ENCODE measurements around the gene DUSP2.

DUSP2 gene

GRCh38 chr2:96128456-96128855, 16.8 kb downstream of the DUSP2 start:
- Histone ChIP-seq H3K4me2 (ENCODE audit: low read length) (no peak overlapping the region), H3K27me3 (ENCODE audit: insufficient read depth, low read length, poor library complexity) (no peaks in the 10 kb centered on the region), H4K5ac (ENCODE audit: low read length) (no peak overlapping the region), H3K56ac (ENCODE audit: low read length) (no peak overlapping the region), H3K18ac (ENCODE audit: low read length) (no peak overlapping the region), H3K23ac (ENCODE audit: low read length) (no peak overlapping the region), H4K8ac (ENCODE audit: low read depth, low read length) (no peak overlapping the region), H3K79me2 (ENCODE audit: control insufficient read depth, insufficient read depth, low read length) (no peaks in the 10 kb centered on the region), H3K79me1 (ENCODE audit: low read length) (no peaks in the 10 kb centered on the region), H2BK5ac (ENCODE audit: low read length) (no peak overlapping the region), H2BK15ac (replicated peaks; ENCODE audit: low read depth) (no peak overlapping the region), H2BK120ac (ENCODE audit: low read depth, low read length) (no peak overlapping the region), H3K4ac (ENCODE audit: low read depth, low read length) (no peak overlapping the region), H3K9ac (ENCODE audit: low read length) (no peak overlapping the region), H3K4me3 (ENCODE audit: low read length) (no peak overlapping the region), H3K36me3 (ENCODE audit: control insufficient read depth, insufficient read depth, low read length) (no peaks in the 10 kb centered on the region), H3K4me1 (ENCODE audit: control insufficient read depth, low read depth, low read length) (no peaks in the 10 kb centered on the region), H2AK5ac (ENCODE audit: low read length) (no peak overlapping the region), H3K27ac (ENCODE audit: low read depth, low read length) (no peak overlapping the region)
- DNase-seq, result no peak
- no CpG with 5 or more reads among the region's 6 CpGs for WGBS (ENCODE audit: extremely low coverage, insufficient coverage, low lambda C conversion rate)

DNA sequence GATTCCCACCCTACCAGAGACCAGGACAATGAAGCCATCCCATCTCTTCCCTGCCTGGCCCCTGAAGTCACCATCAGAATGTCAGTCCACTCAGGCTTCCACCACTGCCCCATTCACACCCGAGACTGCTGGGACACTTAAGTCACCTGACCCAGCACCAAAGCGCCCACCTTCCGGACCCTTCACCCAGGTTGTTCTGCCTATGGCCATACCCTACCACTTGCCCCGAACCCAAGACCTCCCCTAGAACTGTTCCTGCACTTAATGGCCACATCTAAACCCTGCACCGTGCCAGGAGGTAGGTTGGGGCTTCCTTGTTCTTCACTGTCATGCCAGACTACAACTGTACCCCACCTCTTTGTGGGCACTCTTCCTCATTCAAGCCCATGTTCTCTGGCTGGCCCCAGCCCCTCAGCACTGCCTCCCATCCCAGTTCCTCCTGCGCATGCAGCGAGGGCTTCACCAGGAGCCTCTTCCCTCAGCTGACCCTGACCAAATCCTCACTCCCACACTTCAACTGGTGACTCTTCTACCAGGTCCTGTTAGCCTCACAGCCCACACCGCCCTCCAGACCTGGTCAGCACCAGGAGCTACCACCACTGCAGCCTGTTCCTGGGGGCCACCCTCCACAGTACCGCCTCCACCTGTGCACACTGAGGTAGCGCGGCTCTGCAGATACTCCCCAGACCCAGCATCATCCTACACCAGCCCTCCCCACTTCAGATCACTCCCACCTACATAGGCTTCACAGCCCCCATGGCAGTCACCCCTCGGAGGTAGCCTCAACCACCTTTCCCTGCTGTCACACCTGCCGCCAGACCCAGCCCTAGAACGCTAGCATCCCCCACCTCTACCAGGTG, 20.6 kb downstream of the DUSP2 start:
- Histone ChIP-seq H4K8ac (ENCODE audit: low read depth, low read length) (no peak overlapping the region), H2BK120ac (ENCODE audit: low read depth, low read length) (no peak overlapping the region), H3K4me3 (ENCODE audit: low read length) (no peak overlapping the region), H3K27ac (ENCODE audit: low read depth, low read length) (no peak overlapping the region), H3K9ac (ENCODE audit: low read length) (no peak overlapping the region), H4K5ac (ENCODE audit: low read length) (no peak overlapping the region), H3K36me3 (ENCODE audit: control insufficient read depth, insufficient read depth, low read length) (no peaks in the 10 kb centered on the region), H3K4me1 (ENCODE audit: control insufficient read depth, low read depth, low read length) (no peaks in the 10 kb centered on the region), H3K79me1 (ENCODE audit: low read length) (no peaks in the 10 kb centered on the region), H3K56ac (ENCODE audit: low read length) (no peak overlapping the region), H3K23ac (ENCODE audit: low read length) (no peak overlapping the region), H2BK5ac (ENCODE audit: low read length) (no peak overlapping the region), H3K4me2 (ENCODE audit: low read length) (no peak overlapping the region), H3K18ac (ENCODE audit: low read length) (no peak overlapping the region), H2AK5ac (ENCODE audit: low read length) (no peak overlapping the region), H3K79me2 (ENCODE audit: control insufficient read depth, insufficient read depth, low read length) (no peaks in the 10 kb centered on the region), H3K4ac (ENCODE audit: low read depth, low read length) (no peak overlapping the region), H3K27me3 (ENCODE audit: insufficient read depth, low read length, poor library complexity) (no peaks in the 10 kb centered on the region), H2BK15ac (replicated peaks; ENCODE audit: low read depth) (no peak overlapping the region)
- no peak for DNase-seq
- WGBS (ENCODE audit: extremely low coverage, insufficient coverage, low lambda C conversion rate), result no CpG with 5 or more reads among the region's 14 CpGs

DNA sequence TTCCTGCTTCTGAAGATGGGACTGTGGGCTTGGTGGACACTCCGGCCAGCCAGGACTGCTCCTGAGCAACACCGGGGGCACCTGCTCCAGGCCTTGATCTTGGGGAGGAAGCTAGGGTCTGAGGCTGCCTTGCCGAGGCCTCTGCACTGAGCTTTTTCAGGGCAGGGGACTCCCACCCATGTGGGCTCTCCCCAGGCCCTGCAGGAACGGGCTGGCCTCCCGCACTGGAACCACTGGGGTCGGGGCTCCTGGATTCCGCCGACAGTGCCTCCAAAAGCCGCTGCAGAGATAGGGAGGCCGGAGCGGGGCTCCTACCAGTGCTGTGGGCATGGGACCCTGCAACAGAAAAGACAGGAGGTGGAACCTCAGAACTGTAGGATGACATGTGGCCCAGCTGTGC, 21.3 kb downstream of the DUSP2 start:
- Histone ChIP-seq H3K79me2 (ENCODE audit: control insufficient read depth, insufficient read depth, low read length) (no peaks in the 10 kb centered on the region), H3K36me3 (ENCODE audit: control insufficient read depth, insufficient read depth, low read length) (no peaks in the 10 kb centered on the region), H2AK5ac (ENCODE audit: low read length) (no peak overlapping the region), H2BK5ac (ENCODE audit: low read length) (no peak overlapping the region), H3K4me1 (ENCODE audit: control insufficient read depth, low read depth, low read length) (no peaks in the 10 kb centered on the region), H3K4me3 (ENCODE audit: low read length) (no peak overlapping the region), H3K27me3 (ENCODE audit: insufficient read depth, low read length, poor library complexity) (no peaks in the 10 kb centered on the region), H4K8ac (ENCODE audit: low read depth, low read length) (no peak overlapping the region), H3K4me2 (ENCODE audit: low read length) (no peak overlapping the region), H3K9ac (ENCODE audit: low read length) (no peak overlapping the region), H3K4ac (ENCODE audit: low read depth, low read length) (no peak overlapping the region), H4K5ac (ENCODE audit: low read length) (no peak overlapping the region), H3K23ac (ENCODE audit: low read length) (no peak overlapping the region), H2BK120ac (ENCODE audit: low read depth, low read length) (no peak overlapping the region), H3K18ac (ENCODE audit: low read length) (no peak overlapping the region), H3K79me1 (ENCODE audit: low read length) (no peaks in the 10 kb centered on the region), H2BK15ac (replicated peaks; ENCODE audit: low read depth) (no peak overlapping the region), H3K56ac (ENCODE audit: low read length) (no peak overlapping the region), H3K27ac (ENCODE audit: low read depth, low read length) (no peak overlapping the region)
- no CpG with 5 or more reads among the region's 11 CpGs for WGBS (ENCODE audit: extremely low coverage, insufficient coverage, low lambda C conversion rate)
- DNase-seq, result no peak

GRCh38 chr2:96123290-96123689, 21.9 kb downstream of the DUSP2 start:
- H3K27ac ChIP-seq (ENCODE audit: low read depth, low read length), result no peak overlapping the region
- H4K5ac ChIP-seq (ENCODE audit: low read length), result no peak overlapping the region
- H3K4ac ChIP-seq (ENCODE audit: low read depth, low read length), result no peak overlapping the region
- no peaks in the 10 kb centered on the region for H3K36me3 ChIP-seq (ENCODE audit: control insufficient read depth, insufficient read depth, low read length)
- no peak for DNase-seq
- no peak overlapping the region for H2BK120ac ChIP-seq (ENCODE audit: low read depth, low read length)
- H2AK5ac ChIP-seq (ENCODE audit: low read length), result no peak overlapping the region
- H3K4me1 ChIP-seq (ENCODE audit: control insufficient read depth, low read depth, low read length), result no peaks in the 10 kb centered on the region
- no peaks in the 10 kb centered on the region for H3K79me1 ChIP-seq (ENCODE audit: low read length)
- no peak overlapping the region for H3K18ac ChIP-seq (ENCODE audit: low read length)
- H2BK5ac ChIP-seq (ENCODE audit: low read length), result no peak overlapping the region
- H3K4me3 ChIP-seq (ENCODE audit: low read length), result no peak overlapping the region
- no peak overlapping the region for H3K56ac ChIP-seq (ENCODE audit: low read length)
- no peak overlapping the region for H3K9ac ChIP-seq (ENCODE audit: low read length)
- WGBS (ENCODE audit: extremely low coverage, insufficient coverage, low lambda C conversion rate), result no CpG with 5 or more reads among the region's 1 CpG
- H3K23ac ChIP-seq (ENCODE audit: low read length), result no peak overlapping the region
- H3K79me2 ChIP-seq (ENCODE audit: control insufficient read depth, insufficient read depth, low read length), result no peaks in the 10 kb centered on the region
- no peaks in the 10 kb centered on the region for H3K27me3 ChIP-seq (ENCODE audit: insufficient read depth, low read length, poor library complexity)
- H2BK15ac ChIP-seq (replicated peaks; ENCODE audit: low read depth), result no peak overlapping the region
- H4K8ac ChIP-seq (ENCODE audit: low read depth, low read length), result no peak overlapping the region
- no peak overlapping the region for H3K4me2 ChIP-seq (ENCODE audit: low read length)

DNA sequence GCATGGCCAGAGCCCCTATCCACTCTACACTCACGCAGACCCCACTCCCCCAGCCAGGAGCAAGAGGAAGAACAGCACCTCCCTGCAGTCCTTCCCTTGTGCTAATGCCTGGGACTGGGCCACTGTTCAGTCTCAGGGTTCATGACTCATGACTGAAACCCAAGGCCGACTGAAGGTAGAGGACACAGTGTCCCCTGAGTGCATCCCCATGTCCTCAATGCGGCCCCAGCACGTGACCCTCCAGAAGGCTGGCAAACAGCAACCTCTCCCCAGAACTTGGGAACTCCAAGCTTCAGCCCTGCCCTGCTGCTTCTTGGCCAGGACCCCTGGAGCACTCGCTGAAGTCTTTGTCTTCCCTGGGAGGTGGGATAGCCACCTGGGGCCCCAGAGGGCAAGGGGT, 22.8 kb downstream of the DUSP2 start:
- H2BK5ac ChIP-seq (ENCODE audit: low read length), result no peak overlapping the region
- H4K8ac ChIP-seq (ENCODE audit: low read depth, low read length), result no peak overlapping the region
- no peaks in the 10 kb centered on the region for H3K79me1 ChIP-seq (ENCODE audit: low read length)
- H3K4me3 ChIP-seq (ENCODE audit: low read length), result no peak overlapping the region
- H3K9ac ChIP-seq (ENCODE audit: low read length), result no peak overlapping the region
- H2BK15ac ChIP-seq (replicated peaks; ENCODE audit: low read depth), result no peak overlapping the region
- H3K4me1 ChIP-seq (ENCODE audit: control insufficient read depth, low read depth, low read length), result no peaks in the 10 kb centered on the region
- no peak overlapping the region for H3K4me2 ChIP-seq (ENCODE audit: low read length)
- no peak overlapping the region for H4K5ac ChIP-seq (ENCODE audit: low read length)
- no peak overlapping the region for H2AK5ac ChIP-seq (ENCODE audit: low read length)
- H3K27me3 ChIP-seq (ENCODE audit: insufficient read depth, low read length, poor library complexity), result no peaks in the 10 kb centered on the region
- no peaks in the 10 kb centered on the region for H3K36me3 ChIP-seq (ENCODE audit: control insufficient read depth, insufficient read depth, low read length)
- H3K18ac ChIP-seq (ENCODE audit: low read length), result no peak overlapping the region
- H3K23ac ChIP-seq (ENCODE audit: low read length), result no peak overlapping the region
- no peak overlapping the region for H3K4ac ChIP-seq (ENCODE audit: low read depth, low read length)
- no peaks in the 10 kb centered on the region for H3K79me2 ChIP-seq (ENCODE audit: control insufficient read depth, insufficient read depth, low read length)
- no peak for DNase-seq
- H3K27ac ChIP-seq (ENCODE audit: low read depth, low read length), result no peak overlapping the region
- no CpG with 5 or more reads among the region's 5 CpGs for WGBS (ENCODE audit: extremely low coverage, insufficient coverage, low lambda C conversion rate)
- H2BK120ac ChIP-seq (ENCODE audit: low read depth, low read length), result no peak overlapping the region
- no peak overlapping the region for H3K56ac ChIP-seq (ENCODE audit: low read length)

- Histone ChIP-seq H2BK120ac (ENCODE audit: low read depth, low read length) (no peak overlapping the region), H4K5ac (ENCODE audit: low read length) (no peak overlapping the region), H2BK15ac (replicated peaks; ENCODE audit: low read depth) (no peak overlapping the region), H3K27ac (ENCODE audit: low read depth, low read length) (no peak overlapping the region), H3K4me1 (ENCODE audit: control insufficient read depth, low read depth, low read length) (no peaks in the 10 kb centered on the region), H3K4me2 (ENCODE audit: low read length) (no peak overlapping the region), H3K56ac (ENCODE audit: low read length) (no peak overlapping the region), H4K8ac (ENCODE audit: low read depth, low read length) (no peak overlapping the region), H3K9ac (ENCODE audit: low read length) (no peak overlapping the region), H2AK5ac (ENCODE audit: low read length) (no peak overlapping the region), H3K23ac (ENCODE audit: low read length) (no peak overlapping the region), H3K4ac (ENCODE audit: low read depth, low read length) (no peak overlapping the region), H3K18ac (ENCODE audit: low read length) (no peak overlapping the region), H3K79me1 (ENCODE audit: low read length) (no peaks in the 10 kb centered on the region), H3K27me3 (ENCODE audit: insufficient read depth, low read length, poor library complexity) (no peaks in the 10 kb centered on the region), H2BK5ac (ENCODE audit: low read length) (no peak overlapping the region), H3K36me3 (ENCODE audit: control insufficient read depth, insufficient read depth, low read length) (no peaks in the 10 kb centered on the region), H3K4me3 (ENCODE audit: low read length) (no peak overlapping the region), H3K79me2 (ENCODE audit: control insufficient read depth, insufficient read depth, low read length) (no peaks in the 10 kb centered on the region)
- no CpG with 5 or more reads among the region's 4 CpGs for WGBS (ENCODE audit: extremely low coverage, insufficient coverage, low lambda C conversion rate)
- DNase-seq, result no peak
These were observed 23.8 kb downstream of the DUSP2 start for GRCh38 chr2:96121414-96121813.
